ENCODE data around the gene ALDH1L1. TPM values are rescaled to one million over a fixed set of nuclear protein-coding genes. Genes with fewer than 3 reads are reported as not detected.
A peak's percentile ranks its signal among the peaks of the same experiment; 100 is the strongest.

ALDH1L1 gene
- total and polyA plus RNA-seq, 2 of the 13 experiments (the other 11 are each of a cell fraction or from before 2014, with no cell fraction given): 11.2 to 28.7 TPM

- H3K27ac ChIP-seq (ENCODE audit: extremely low read length, insufficient read depth, low read length): peak overlapping the region; percentile 26
- no peak overlapping the region for H2AFZ ChIP-seq (ENCODE audit: low read length)
- no peaks in the 10 kb centered on the region for H3K27me3 ChIP-seq (ENCODE audit: control insufficient read depth in 1 of 2, insufficient read depth in 2 of 2, low read length in 2 of 2)
- TF ChIP-seq CHD2 (IDR thresholded peaks at IDR 0.05; ENCODE audit: low read depth, low read length) (no peak), ZFP82 (CRISPR knock-in tag; IDR thresholded peaks at IDR 0.05; ENCODE audit: borderline replicate concordance) (no peak), PAF1 (CRISPR knock-in tag; IDR thresholded peaks at IDR 0.05) (no peak), IKZF1 (IDR thresholded peaks at IDR 0.05) (no peak), NCOA2 (CRISPR knock-in tag; IDR thresholded peaks at IDR 0.05) (no peak), MXD1 (CRISPR knock-in tag; IDR thresholded peaks at IDR 0.05) (no peak), HNF1A (IDR thresholded peaks at IDR 0.05; ENCODE audit: low read depth) (no peak), HNF1A (CRISPR knock-in tag; IDR thresholded peaks at IDR 0.05; ENCODE audit: borderline replicate concordance) (no peak)
- FAIRE-seq (no peak), ATAC-seq (no peak), DNase-seq (ENCODE audit: low spot score) (no peak)
- intact Hi-C loops (cut with micrococcal nuclease; ENCODE audit: unreplicated experiment) (no loop called here), in situ Hi-C loops (cut with HindIII; ENCODE audit: extremely low pct_ligation_motif_present, low pct_unique_long_range_greater_than_20kb) (loop anchor here (10.0 kb wide), 1 partner anchor 63 kb away; no protein-coding TSS in a partner anchor)
- no peak overlapping the region for H3K4me3 ChIP-seq (replicated peaks in 1 of 3; ENCODE audit: insufficient read depth in 1 of 3, low read depth in 2 of 3, low read length in 3 of 3)
- no peaks in the 10 kb centered on the region for H3K36me3 ChIP-seq (replicated peaks in 1 of 2; ENCODE audit: control insufficient read depth in 1 of 2, insufficient read depth in 2 of 2, low read length in 2 of 2)
- BruUV-seq (replicated peaks): TSS peak; percentile 84
- H3K4me2 ChIP-seq (ENCODE audit: low read depth, low read length): 0 out of 2 replicates have a peak overlapping the region, but pooled peaks have one; percentile 7
- ChIA-PET CTCF (ENCODE audit: low intra/inter-chr PET ratio, low total read pairs) (interaction anchor here (3.4 kb wide), 1 partner anchor 63 kb away, joined by 27 read pairs; no protein-coding TSS in a partner anchor), POLR2A (interaction anchor here (0.9 to 2.4 kb wide), 6 partner anchors 8 to 131 kb away, joined by 3 to 17 read pairs (median 4); partner anchors contain the start of gene ALDH1L1)
- 84% methylated on average over 4 of the region's 4 CpGs for WGBS (ENCODE audit: low lambda C conversion rate)
- H3K4me1 ChIP-seq (ENCODE audit: insufficient read depth, low read length): no peaks in the 10 kb centered on the region
- H3K9me3 ChIP-seq (ENCODE audit: low read length): peaks cover 49% of the 10 kb centered on the region
- no peaks in the 10 kb centered on the region for H4K20me1 ChIP-seq (ENCODE audit: insufficient read depth, low read length)
- H3K79me2 ChIP-seq (ENCODE audit: insufficient read depth, low read length): no peaks in the 10 kb centered on the region
- H3K9ac ChIP-seq (ENCODE audit: insufficient read depth, low read depth, low read length): no peak overlapping the region
Observed at GRCh38 chr3:126197343-126197742, 17.0 kb upstream of the ALDH1L1 start.

All from HepG2 (cell line).